NCI-H2171 (cell line): ENCODE measurements around the gene ARHGEF10L.

Experiments used
- DNase-seq: peaks from one replicate; lab custom pipeline; 2025; lab: John Stamatoyannopoulos, UW

ARHGEF10L gene

DNA sequence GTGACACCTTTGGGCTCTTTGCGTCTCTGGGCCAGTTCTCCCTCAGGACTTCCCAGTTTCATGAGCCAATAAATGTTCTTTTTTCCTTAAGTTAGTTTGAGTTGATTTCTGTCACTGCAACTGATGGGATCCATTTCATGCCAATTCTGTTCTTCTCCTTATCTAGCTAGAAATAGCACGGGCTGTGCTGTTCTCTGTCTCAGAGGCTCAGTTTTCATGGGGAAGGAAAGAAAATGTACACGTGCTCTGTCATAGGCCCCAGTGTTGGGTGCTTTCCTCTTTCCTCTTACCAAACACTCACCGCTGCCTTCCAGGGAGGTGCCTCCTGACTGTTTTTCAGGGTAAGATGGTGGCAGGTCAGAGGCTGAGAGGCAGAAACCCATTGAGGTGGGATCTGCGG is 172.4 kb downstream of the ARHGEF10L start:
- DNase-seq: no peak

DNA sequence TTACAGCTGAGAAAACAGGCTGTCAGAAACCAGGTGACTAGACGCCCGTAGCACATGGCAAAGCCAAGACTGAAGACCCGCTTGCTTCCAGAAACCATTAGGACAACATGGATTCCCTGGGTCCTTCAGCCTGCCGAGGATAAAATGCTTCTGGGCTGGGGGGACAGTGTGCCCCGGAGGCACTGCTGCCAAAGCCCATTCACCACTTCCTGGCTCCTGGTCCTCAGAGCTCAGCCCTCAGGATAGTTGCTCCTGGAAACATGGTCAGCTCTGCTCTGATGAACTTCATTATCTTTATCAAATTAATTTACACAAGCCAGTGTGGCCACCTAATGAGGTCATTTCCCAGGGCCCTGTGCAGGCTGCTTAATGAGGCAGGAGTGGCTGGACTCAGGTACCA is 174.5 kb downstream of the ARHGEF10L start:
- no peak for DNase-seq

DNA sequence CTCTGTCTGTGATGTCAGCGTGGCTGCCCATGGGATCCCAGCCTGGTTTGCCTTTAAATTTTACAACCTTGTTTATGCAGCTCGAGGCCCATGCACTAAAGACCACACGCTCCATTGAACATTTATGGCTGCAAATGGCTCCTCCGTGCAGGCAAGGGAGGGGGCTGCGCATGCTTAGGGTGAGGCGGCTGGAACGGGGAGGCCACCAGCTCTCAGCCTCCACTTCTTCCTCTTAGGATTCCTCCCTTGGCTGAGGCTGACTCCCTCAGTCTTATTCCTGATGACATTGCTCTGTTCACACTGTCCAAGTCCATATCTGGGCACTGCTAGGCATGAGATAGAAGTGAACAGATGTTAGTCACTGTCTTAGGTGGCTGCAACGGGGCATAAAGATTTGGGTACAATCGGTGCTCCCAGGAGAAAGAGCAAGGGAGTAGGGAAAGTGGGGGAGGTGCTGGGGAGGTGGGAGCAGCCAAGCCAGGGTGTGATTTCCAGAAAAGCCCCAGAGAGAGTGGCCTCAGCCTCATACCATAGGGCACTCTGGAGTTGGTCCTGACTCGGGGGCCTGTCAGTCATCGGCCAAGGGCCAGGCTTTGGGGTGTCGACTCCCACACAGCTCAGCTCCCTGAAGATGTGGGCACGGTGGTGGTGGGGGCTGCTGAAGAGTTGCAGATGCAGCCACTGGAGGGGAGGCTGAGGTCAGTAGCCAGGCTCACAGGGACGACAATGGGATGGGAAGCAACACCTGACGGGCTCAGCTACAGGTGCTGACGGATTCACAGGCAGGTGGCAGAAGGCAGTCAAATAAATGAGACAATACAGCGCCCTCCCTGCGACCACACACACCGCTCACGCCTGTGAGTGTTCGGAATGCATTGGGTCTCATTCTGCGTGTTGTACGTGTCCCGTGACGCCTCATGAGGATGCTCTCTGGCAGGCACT is 178.4 kb downstream of the ARHGEF10L start:
- peak; percentile 65 for DNase-seq

DNA sequence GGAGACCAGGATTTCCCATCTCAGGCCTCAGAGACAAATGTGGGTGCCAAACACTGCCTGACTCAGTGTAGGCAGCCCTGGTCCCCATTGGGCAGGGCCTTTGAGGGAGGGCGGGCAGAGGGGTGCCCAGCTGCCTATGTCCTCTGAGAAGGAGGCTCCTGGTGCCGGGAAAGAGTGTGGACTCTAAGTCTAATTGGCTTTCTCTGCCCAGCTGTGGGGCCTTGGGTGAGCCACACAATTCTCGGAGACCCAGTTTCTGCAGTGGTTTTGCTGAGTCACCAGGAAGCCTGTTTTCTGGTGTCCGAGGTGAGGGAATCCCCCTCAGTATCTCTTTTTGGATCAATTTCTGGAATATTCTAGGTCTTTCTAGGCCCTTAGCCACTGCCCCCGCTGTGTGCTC is 180.4 kb downstream of the ARHGEF10L start:
- no peak for DNase-seq

DNA sequence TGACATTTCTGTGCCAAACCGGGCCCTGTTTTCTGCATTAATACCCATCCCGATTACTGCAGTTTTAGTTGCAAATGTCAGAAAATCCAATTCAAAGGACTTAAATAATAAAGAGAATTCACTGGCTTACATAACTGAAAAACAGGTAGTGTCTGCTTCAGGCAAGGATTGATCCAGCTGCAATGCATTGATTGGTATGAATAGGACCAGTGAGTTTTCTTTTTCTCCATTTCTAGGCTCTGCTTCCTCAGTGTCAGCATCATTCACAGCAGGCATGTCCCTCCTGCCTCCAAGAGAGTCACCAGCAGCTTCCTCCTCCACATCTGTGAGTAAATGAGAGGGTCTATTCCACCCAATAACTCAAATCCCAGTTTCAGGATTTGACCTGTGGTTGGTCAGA is 181.9 kb downstream of the ARHGEF10L start:
- no peak for DNase-seq

DNA sequence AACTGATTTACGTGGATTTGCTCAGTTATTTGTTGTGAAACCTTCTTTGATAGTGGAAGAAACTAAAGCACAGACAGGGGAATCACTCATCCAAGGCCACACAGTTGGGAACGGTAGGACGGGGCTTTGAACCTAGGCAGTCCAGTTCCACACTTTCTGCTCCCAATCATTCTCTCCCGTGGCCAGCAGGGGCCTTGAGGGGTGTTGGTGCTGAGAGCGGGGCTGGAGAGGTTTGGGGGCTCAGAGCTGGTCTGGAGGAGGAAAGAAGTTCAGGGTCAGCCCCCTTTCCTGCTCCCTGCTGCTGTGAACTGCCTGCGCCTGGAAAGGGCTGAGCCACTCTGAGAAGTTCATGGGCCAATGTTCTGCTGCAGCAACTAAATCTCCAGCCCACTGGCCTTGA is 184.2 kb downstream of the ARHGEF10L start:
- no peak for DNase-seq

DNA sequence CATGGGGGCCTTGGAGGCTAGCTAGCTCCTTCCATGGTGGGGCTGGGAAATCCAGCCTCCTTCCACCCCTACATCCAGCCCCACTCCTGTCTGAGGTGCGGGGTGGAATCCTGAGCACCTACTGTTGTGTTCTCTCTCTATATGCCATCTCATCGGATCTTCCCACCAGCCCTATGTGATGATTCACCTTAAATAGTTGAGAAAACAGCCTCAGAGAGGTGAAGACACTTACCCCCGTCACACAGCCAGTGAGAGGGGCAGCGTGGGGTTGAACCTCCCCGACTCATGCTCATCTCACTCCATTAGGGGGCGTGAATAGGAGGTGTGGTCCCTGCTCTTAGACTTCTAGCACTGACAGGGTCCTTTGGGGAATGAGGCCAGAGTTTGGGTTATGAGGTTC is 184.7 kb downstream of the ARHGEF10L start:
- no peak for DNase-seq

DNA sequence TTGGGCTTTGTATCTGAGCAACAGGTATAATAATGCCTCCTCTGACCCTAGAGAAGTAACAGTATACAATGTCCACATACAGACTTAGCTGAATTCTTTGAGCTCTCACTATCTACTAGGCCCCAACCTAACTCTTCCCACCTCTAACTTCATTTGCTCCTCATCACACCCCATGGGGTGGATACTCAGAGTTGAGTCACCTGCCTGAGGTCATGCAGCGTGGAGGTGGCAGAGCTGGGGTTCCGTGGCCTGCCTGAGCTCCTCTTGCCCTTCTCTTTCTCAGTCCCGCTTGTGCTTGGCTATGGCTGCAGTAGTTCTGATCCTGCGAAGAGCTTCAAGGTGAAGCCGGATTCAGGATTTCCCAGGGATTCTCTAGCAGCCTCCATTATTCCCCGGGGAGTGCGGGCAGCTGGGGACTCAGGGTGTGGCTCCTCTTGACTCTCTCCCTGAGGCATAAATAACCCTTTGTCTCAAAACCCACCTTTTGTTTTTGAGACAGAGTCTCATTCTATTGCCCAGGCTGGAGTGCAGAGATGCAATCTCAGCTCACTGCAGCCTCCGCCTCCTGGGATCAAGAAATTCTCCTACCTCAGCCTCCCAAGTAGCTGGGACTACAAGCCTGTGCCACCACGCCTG is 185.7 kb downstream of the ARHGEF10L start:
- DNase-seq: peak; percentile 65

DNA sequence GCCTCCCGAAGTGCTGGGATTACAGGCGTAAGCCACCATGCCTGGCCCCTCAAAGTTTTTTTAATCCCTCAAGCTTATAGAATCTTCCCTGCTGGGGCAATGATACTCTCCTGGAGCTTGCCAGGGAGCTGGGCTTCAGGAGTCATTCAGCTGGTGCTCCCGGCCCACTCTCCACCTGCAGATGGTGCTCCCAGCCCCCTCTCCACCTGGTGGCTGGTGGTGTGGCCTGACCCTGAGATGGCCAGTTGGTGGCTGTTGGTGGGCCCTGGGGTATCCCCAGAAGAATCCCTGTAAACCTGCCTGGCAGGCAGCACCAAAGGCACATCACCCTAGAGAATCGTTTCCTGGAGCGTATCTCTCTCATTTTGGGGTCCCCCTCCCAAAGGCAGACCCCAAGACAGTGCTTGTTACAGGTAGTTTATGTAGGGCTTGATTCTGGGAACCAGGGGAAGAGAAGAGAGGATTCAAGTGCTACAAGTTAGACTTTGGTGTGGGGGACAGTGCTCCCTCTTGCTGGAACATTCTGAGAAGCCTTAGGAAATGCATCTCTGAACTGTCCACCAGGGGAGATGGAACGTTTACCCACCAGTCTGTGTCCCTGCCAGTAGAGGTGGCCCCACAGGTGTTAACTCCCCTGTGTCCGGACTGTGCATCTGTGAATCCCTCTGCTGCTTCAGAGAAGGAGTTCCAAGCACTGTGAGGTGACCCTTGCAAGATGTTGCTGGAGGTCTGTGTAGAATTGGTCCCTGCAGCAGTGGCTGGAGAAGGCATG is 186.5 kb downstream of the ARHGEF10L start:
- no peak for DNase-seq

DNA sequence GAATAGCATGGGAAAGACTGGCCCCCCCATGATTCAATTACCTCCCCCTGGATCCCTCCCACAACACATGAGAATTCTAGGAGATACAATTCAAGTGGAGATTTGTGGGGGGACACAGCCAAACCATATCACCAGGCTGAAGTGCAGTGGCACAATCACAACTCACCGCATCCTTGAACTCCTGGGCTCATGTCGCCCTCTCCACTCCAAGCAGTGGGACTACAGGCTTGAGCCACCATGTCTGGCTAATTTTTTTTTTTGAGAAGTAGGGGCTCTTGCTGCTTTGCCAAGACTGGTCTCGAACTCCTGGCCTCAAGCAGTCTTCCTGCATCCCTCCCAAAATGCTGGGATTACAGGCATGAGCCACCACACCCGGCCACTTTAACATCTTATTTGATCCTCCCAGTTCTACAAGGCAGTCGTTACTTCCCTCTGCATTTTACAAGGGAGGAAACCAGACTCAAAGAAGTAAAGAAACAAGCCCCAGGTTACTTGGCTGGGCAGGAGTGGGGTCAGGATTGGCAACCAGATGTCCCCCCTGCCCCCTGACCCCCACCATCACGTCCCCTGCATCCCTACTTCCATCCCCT is 188.7 kb downstream of the ARHGEF10L start:
- no peak for DNase-seq

DNA sequence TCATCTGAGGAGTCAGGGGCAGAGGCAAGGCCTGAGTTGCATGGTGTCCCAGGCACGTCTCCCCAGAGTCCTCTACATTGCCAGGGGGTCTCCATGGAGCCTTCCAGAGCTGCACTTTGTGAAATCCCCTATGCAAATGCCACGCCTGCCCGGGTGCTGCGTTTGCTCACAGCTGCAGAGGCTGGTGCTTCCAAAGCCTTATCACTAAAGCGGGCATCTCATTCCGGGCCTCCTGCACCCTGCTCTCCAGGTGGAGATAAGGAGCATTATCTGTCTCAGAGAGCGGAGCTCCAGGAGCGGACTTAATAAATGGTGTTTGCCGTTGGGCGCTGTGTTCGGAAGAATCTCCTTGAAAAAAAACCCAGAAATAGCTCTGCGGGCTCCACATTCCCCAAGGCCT is 189.8 kb downstream of the ARHGEF10L start:
- DNase-seq: no peak

DNA sequence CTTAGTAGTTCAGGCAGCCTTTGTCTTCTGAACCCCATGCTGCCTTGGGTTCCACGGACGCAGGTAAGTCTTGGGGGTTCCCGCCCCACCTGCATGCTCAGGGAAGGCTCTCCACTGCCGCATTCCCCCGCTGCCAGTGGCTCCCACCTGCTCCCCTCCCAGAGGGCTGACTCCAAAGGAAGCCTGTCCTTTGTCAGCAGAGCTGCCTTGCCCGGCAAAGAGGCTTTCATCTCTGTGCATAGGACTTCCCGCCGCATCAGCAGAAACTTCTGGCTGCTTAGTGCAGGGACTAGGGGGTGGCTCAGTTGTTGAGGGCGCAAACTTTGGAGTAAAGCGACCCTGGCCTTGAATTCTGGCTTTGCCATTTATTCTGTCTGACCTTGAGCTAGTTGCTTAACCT is 190.4 kb downstream of the ARHGEF10L start:
- DNase-seq: no peak

DNA sequence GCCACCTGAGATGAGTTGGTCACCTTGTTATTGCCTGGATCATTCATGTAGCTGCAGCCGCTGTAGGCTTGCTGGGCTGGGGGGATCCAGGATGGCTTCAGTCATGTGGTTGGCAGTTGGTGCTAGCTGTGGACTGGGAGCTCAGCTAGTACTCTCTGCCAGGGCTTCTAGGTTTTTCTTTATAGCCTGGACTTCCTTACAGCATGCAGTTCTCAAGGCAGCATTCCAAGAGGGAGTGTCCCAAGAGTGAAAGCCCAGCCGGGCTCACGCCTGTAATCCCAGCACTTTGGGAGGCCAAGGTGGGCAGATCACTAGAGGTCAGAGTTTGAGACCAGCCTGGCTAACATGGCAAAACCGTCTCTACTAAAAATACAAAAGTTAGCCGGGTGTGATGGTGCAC is 192.0 kb downstream of the ARHGEF10L start:
- no peak for DNase-seq

DNA sequence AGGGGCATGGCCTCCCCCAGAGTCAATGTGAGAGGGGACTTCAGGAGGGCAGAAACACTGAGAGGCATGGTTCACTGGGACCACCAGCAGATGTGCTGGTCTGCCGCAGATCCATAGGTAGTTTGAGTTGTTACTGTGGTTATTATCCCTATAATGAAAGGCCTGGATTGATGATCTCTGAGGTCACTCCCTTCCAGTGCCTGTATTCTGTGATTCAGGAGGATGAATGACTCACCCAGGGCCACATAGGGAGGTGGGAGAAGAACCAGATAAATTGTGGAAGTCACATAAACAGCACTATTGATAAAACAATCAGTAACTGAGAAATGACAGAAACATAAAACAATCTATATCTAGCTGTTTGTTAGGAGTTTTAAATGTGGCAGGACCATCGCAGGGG is 193.0 kb downstream of the ARHGEF10L start:
- DNase-seq: no peak

DNA sequence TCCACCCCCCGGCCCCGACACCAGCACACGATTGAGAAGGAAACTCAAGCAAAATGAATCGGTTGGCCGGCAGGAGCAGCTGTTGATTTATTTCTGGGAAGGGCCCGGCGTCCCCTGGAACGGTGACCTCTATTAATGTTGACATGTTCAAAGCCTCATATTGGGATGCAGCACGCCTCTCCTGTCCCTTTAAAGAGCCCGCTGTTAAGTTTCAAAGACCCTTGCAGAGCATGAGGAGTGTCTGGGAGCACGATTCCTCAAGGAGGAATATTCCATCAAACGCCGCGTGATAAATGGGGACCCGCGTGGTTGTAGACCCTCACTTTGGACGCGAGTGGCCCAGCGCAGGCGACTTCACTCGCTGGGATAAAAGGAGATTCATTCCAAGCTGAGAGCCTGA is 194.2 kb downstream of the ARHGEF10L start:
- DNase-seq: no peak

DNA sequence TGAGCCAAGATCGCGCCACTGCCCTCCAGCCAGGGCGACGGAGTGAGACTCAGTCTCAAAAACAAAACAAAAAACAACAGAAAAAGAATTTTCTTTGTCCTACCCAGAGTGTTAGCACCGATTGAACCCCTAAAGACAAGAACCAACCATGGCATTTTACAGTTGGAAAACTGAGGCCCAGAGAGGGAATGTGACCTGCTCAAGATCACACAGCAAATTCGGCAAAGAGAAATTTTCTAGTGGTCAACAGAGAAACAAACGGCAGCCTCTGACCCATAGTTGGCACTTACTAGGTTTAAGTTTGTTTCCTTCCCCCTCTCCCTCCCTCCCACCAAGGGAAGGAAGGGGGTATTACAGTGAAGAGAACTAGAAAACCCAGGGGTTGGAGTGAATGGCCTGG is 195.1 kb downstream of the ARHGEF10L start:
- no peak for DNase-seq

DNA sequence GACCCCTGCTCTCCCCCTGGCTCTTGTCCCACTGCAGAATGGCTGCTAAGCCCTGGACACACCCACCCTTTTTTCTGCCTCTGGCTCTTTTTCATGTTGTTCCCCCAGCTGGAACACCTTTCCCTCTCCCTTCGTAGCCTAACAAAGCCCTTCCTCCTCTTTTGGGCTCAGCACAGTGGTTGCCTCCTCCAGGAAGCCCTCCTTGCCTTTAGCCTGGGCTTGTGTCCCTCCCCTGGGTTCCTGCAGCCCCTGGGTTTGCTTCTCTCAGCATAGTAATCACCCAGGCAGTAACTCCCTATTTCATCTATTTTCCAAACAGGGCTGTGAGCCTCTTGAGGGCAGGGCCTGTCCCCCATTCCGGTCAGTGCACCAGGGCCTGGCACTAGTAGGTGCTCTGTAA is 195.8 kb downstream of the ARHGEF10L start:
- DNase-seq: no peak

DNA sequence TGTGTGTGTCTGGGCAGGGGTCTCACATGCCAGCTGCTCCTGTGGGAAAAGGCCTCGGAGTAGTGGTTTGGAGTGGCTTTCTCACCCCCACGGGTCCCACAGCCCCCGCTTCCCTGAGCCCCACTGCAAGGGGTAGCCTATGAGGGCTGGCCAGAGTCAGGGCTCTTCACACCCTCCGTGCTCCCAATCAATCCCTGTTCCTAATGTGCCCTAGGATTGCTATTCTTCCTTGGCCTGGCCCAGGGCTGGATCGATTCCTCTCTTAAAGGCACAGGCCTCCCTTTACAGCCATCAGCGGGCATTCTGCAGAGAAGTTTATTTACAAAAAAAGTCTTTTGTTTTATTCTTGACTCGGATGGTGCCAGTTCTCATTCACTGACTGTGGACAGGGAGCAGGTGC is 196.3 kb downstream of the ARHGEF10L start:
- no peak for DNase-seq

DNA sequence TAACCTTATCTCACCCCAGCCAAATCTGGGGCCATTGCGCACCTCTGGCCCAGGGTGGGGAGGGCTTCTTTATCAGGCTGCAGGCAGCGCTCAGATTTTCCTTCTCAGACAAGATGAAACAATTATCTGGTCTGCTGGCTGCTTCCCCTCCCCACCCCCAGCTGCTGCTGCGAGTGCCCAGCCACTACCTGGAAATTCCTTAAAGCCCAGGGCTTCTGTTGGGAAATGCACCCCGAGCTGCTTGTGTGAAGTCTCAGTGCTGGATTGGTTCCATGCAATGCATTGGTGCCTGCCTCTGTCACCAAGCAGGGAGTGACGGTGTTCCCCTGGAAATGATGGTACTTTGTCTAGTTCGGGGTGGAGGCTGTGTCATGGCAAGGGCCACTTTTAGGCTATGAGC is 197.1 kb downstream of the ARHGEF10L start:
- DNase-seq: no peak

DNA sequence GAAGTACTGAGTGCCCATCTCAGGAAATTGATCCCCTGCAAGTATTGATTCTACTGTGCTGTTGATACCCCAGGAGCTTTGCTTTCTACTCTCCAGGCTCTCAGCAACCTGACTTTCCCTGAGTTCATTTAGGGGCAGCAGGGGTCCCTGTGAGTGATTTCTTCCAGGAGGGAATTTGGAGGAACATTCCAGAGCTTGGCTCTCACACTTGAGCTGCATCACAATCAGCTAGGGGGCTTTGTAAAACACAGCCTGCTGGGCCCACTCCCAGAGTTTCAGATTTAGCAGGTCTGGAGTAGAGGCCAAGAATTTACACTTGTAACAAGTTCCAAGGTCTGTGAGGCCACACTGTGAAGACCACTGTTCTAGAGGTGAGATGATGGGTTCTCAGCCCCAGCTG is 199.6 kb downstream of the ARHGEF10L start:
- no peak for DNase-seq

DNA sequence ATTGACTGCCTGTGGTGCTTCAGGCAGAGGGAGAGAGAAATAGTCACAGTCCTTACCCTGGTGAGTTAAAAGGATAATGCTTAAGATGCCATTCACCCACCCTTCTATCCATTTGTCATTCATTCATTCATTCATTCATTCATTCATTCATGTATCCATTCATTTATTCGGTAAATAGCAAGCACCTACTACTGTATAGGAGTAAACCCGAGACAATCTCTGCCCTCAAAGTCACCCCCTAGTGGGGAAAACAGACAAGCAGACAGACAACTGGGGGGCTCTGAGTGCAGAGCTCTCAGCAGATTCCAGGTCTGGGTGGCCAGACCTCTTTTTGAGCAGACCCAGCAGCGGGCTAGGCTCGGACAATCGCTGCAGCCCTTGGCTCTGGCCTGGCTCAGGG is 201.6 kb downstream of the ARHGEF10L start:
- DNase-seq: no peak

DNA sequence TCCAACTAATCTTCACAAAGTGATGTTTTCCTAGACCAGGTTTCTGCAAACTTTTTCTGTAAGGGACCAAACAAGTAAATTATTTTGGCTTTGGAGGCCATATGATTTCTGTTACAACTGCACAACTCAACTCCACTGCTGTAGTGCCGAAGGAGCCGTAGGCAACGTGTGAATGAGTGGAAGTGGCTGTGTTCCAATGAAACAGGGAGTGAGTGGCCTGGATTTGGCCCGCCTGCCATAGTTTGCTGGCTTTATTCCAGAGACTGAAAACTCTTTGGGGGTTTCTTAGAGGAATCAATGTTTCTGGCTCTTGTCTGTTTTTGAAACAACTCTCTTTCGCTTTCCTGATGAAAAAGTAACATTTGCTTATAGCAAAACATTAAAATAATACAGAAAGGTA is 203.1 kb downstream of the ARHGEF10L start:
- no peak for DNase-seq
